HepG2 (cell line): ENCODE measurements around the gene TDRD1.

Experiments
- CBX1 ChIP-seq: IDR thresholded peaks from one replicate; pipeline ENCODE4 v1.6.1; 2016; ENCODE audit warnings: antibody characterized with exemption, low read depth
- EZH2 ChIP-seq: conservative IDR thresholded peaks from 2 replicates; pipeline ENCODE4 v1.6.1; 2012; ENCODE audit warnings: mild to moderate bottlenecking, low read depth, low read length, moderate library complexity

GRCh38 chr10:114239994-114240345 is 60.8 kb downstream of the TDRD1 start:
- TF ChIP-seq EZH2 (no peak), CBX1 (no peak)
